ENCODE measurements around the gene ACAP1.

ACAP1 gene

GRCh38 chr17:7336240-7337175, at the start of gene ACAP1:
Gene ACAP1, plus strand, starts transcription at chr17:7336529. Its CDS starts 206 bp downstream, at chr17:7336735.
- no peak for DNase-seq (ENCODE audit: low spot score)

GRCh38 chr17:7289256-7290032, 46.9 kb upstream of the ACAP1 start:
- DNase-seq (ENCODE audit: low spot score): no peak

GRCh38 chr17:7290166-7290565, 46.2 kb upstream of the ACAP1 start:
- no peak for DNase-seq (ENCODE audit: low spot score)

- DNase-seq (ENCODE audit: low spot score): no peak
Measured at GRCh38 chr17:7290685-7291084, 45.6 kb upstream of the ACAP1 start.

DNA sequence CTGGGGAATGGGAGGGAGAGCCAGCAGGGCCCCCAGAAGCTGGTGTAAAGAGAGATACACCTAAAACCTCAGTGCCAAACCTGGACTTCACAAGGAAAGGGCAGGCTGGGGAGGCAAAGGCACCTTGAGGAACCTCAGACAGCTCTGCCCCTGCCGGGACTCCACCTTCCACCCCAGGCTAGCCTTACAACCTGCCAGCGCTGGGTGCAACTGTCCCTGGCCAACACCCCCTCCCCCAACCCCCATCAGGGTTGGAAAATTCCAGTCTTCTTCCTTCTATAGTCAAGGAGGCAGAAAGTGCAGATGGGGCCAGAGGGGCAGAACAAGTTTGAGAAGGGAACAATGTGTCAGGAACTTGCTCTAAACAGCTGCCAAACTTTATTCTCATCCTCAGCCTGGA, 44.1 kb upstream of the ACAP1 start:
- no peak for DNase-seq (ENCODE audit: low spot score)

DNA sequence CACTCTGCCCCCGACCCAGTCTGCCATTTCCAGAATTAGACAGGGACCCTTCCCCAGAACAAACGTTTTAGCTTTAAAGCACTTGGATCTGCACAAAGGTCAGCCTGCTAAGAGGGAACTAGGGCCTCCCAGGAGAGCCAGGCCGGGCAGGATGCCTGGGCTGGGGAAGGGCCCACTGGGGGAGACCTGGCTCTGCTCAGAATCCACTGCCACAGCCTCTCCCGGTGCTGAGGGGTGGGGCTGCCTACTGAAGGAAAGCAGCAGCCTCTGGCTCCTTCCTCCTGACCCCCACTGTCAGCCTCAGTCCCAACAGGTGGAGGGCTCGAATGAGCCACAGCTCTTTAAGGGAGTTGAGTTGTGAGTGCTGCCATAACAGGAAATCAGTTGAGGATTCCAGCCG, 43.6 kb upstream of the ACAP1 start:
- DNase-seq (ENCODE audit: low spot score): no peak

GRCh38 chr17:7293159-7293558, 43.2 kb upstream of the ACAP1 start:
- DNase-seq (ENCODE audit: low spot score): no peak

- DNase-seq (ENCODE audit: low spot score): peak; percentile 50
Measured at GRCh38 chr17:7293816-7294613, 42.3 kb upstream of the ACAP1 start.

GRCh38 chr17:7294614-7295153, 41.6 kb upstream of the ACAP1 start, which contains the start of gene YBX2:
Gene YBX2, minus strand, starts transcription at chr17:7294639. Its CDS starts 139 bp downstream, at chr17:7294500.
- DNase-seq (ENCODE audit: low spot score): peak; percentile 86

DNA sequence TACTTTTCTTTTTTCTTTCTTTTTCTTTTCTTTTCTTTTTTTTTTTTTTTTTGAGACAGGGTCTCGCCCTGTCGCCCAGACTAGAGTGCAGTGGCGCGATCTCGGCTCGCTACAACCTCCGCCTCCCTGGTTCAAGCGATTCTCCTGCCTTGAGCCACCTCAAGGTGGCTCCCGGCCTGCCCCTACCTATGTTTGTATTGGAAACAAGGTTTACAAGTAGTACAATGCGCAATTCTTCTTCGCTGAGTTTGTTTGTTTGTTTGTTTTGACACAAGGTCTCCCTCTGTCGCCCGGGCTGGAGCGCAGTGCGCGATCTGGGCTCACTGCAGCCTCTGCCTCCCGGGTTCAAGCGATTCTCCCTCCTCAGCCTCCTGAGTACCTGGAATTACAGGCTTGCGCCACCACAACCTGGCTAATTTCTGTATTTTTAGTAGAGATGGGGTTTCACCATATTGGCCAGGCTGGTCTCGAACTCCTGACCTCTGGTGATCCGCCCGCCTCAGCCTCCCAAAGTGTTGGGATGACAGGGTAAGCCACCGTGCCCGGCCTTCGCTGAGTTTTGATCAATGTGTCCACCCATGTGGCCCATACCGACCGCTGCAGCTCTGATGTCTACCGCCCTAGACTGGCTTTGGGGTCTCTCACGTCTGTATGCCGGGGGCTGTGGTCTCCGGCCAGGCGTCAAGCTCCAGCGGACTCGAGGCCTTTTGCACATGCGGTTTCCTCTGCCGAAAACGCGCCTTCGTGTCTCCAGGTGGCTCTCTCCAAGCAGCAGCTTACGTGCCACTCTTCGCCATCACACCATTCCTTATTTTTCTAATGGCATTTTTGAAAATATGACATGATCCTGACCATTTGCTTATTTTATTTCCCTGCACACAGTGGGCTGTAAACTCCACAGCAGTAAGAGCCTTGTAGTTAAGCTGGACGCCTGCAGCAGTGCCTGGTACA, 40.8 kb upstream of the ACAP1 start:
- DNase-seq (ENCODE audit: low spot score): no peak

DNA sequence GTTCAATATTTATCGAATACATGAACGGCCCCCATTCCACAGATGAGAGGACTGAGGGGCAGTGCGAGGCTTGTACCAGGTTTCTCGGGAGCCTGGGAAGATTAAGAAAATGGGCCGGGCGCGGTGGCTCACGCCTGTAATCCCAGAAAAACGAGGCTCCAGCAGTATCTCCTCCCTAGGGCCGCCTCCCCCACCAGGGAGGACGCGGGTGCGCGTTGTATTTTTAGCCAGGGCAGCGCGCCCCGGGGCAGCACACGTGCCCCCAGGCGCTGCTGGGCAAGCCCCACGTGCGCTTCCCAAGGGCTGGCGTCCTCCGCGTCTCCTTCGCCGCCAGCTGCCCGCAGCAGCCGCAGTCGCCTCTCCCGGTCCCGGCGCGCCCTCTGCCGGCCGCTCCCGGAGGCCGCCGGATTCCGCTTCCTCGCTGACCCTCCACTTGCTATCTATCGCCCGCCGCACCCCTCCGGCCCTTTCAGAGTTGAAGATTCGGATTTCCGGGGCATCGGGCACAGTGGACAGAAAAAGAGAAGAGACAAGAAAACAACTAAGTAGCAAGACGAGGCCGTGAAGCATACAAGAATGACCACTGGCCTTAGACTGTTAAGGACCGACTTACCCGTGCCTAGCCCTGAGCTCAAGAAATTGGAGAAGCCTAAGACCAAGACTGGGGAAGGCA, 40.0 kb upstream of the ACAP1 start:
- DNase-seq (ENCODE audit: low spot score): peak; percentile 89

DNA sequence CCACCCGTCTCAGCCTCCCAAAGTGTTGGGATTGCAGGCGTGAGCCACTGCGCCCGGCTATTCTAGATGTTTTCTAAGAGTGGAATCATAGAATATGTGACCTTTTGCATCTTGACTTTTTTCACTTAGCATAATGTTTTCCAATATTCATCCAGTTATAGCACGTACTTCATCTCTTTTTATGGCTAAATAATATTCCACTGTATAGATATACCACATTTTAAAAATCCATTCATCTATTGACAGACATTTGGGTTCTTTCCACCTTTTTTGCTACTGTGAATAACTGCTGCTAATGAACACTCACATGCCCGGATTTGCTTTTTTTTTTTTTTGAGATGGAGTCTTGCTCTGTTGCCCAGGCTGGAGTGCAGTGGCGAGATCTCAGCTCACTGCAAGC, 32.1 kb upstream of the ACAP1 start:
- no peak for DNase-seq (ENCODE audit: low spot score)

GRCh38 chr17:7306911-7307685, 29.2 kb upstream of the ACAP1 start, which contains the start of gene EIF5A:
Gene EIF5A, plus strand, starts transcription at chr17:7307628. Its CDS starts 2,008 bp downstream, at chr17:7309636.
- peak; percentile 100 for DNase-seq (ENCODE audit: low spot score)

- no peak for DNase-seq (ENCODE audit: low spot score)
Measured at GRCh38 chr17:7307686-7308624, 28.4 kb upstream of the ACAP1 start.

- peak; percentile 82 for DNase-seq (ENCODE audit: low spot score)
Measured at GRCh38 chr17:7308625-7309433, 27.5 kb upstream of the ACAP1 start.

DNA sequence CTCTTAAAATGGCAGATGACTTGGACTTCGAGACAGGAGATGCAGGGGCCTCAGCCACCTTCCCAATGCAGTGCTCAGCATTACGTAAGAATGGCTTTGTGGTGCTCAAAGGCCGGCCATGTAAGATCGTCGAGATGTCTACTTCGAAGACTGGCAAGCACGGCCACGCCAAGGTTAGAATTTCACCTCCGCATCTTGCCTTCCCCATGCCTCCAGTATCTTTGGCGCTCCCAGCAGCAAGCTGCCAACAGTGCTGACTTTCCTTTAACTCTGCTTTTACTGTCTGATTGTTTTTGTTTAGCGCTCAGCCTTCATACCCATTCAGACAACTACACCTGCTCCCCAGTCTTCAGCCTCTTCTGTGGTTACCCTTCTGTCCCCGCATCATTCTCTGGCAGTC, 26.7 kb upstream of the ACAP1 start:
- DNase-seq (ENCODE audit: low spot score): no peak

DNA sequence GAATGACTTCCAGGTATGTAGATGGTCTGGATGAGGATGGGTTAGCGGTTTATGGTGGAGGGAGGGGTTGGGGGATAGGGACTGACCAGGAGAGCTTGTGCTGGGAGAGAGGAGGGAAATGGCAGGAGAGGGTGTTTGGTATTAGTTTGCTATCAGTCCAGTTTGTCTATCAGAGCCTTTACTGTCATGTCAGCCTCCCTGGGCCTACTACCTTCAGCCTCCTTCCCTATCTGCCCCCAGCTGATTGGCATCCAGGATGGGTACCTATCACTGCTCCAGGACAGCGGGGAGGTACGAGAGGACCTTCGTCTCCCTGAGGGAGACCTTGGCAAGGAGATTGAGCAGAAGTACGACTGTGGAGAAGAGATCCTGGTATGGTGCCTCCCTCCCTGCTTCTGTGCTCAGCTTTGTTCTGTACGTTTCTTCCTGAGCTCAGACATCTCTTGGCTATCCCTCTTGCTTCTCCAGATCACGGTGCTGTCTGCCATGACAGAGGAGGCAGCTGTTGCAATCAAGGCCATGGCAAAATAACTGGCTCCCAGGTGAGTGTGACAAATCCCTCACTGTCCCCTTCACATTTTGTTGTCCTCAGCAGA, 25.1 kb upstream of the ACAP1 start:
- no peak for DNase-seq (ENCODE audit: low spot score)

Data from LoVo (cell line).